H9 (cell line): ENCODE measurements around the gene ZBP1. TPM values are rescaled to one million over a fixed set of nuclear protein-coding genes. Genes with fewer than 3 reads are reported as not detected.

Source experiments
- DNase-seq: peaks from one replicate; pipeline ENCODE4 v3.0.0-alpha.2; 2017
- H2AFZ ChIP-seq: one replicate; pipeline ENCODE4 v1.6.1; 2013; ENCODE audit warnings: mild to moderate bottlenecking, low read length, control low read depth, moderate library complexity
- H2AK5ac ChIP-seq: 2 replicates; pipeline ENCODE4 v1.6.1; 2013; ENCODE audit warnings: low read length, control low read depth, mixed read lengths; ENCODE audit not compliant: insufficient read length
- H2BK120ac ChIP-seq: one replicate; pipeline ENCODE4 v1.6.1; 2013; ENCODE audit warnings: low read depth, mild to moderate bottlenecking, low read length, control low read depth, inconsistent platforms; ENCODE audit not compliant: poor library complexity, severe bottlenecking
- H2BK12ac ChIP-seq: 2 replicates; pipeline ENCODE4 v1.6.1; 2013; ENCODE audit warnings: low read length, control low read depth, mixed read lengths, low read depth; ENCODE audit not compliant: insufficient read length
- H2BK15ac ChIP-seq: 2 replicates; pipeline ENCODE4 v1.6.1; 2013; ENCODE audit warnings: low read depth, low read length, control low read depth
- H2BK20ac ChIP-seq: one replicate; pipeline ENCODE4 v1.6.1; 2013; ENCODE audit warnings: low read depth, mild to moderate bottlenecking, low read length, control low read depth, inconsistent platforms; ENCODE audit not compliant: poor library complexity, severe bottlenecking
- H2BK5ac ChIP-seq: 2 replicates; pipeline ENCODE4 v1.6.1; 2013; ENCODE audit warnings: low read length, control low read depth, mixed read lengths; ENCODE audit not compliant: insufficient read length
- H3K14ac ChIP-seq: 2 replicates; pipeline ENCODE4 v1.6.1; 2013; ENCODE audit warnings: low read length, control low read depth; ENCODE audit not compliant: insufficient read depth
- H3K18ac ChIP-seq: 2 replicates; pipeline ENCODE4 v1.6.1; 2013; ENCODE audit warnings: low read depth, mild to moderate bottlenecking, mixed read lengths, low read length, control low read depth; ENCODE audit not compliant: insufficient read length
- H3K23ac ChIP-seq: 2 replicates; pipeline ENCODE4 v1.6.1; 2013; ENCODE audit warnings: low read length, control low read depth, mixed read lengths, low read depth; ENCODE audit not compliant: insufficient read length
- H3K23me2 ChIP-seq: 2 replicates; pipeline ENCODE4 v1.6.1; 2013; ENCODE audit warnings: low read depth, mild to moderate bottlenecking, mixed read lengths, low read length, control low read depth; ENCODE audit not compliant: insufficient read length, poor library complexity, severe bottlenecking
- H3K27ac ChIP-seq: 2 replicates; pipeline ENCODE4 v1.5.1; 2013; ENCODE audit warnings: low read length, control low read depth, mixed read lengths, low read depth; ENCODE audit not compliant: insufficient read length
- H3K27me3 ChIP-seq: 2 replicates; pipeline ENCODE4 v1.6.1; 2013; ENCODE audit warnings: low read length, control low read depth, inconsistent platforms; ENCODE audit not compliant: insufficient read depth
- H3K4ac ChIP-seq: 2 replicates; pipeline ENCODE4 v1.6.1; 2013; ENCODE audit warnings: low read depth, mild to moderate bottlenecking, control low read depth, inconsistent platforms, low read length, moderate library complexity
- H3K4me1 ChIP-seq: 2 replicates; pipeline ENCODE4 v1.6.1; 2013; ENCODE audit warnings: low read length, control low read depth, inconsistent platforms; ENCODE audit not compliant: insufficient read depth
- H3K4me2 ChIP-seq: 2 replicates; pipeline ENCODE4 v1.6.1; 2013; ENCODE audit warnings: low read length, control low read depth, mixed read lengths; ENCODE audit not compliant: insufficient read length, insufficient read depth
- H3K56ac ChIP-seq: 2 replicates; pipeline ENCODE4 v1.6.1; 2013; ENCODE audit warnings: low read depth, mild to moderate bottlenecking, mixed read lengths, low read length, control low read depth; ENCODE audit not compliant: insufficient read length
- H3K79me1 ChIP-seq: 2 replicates; pipeline ENCODE4 v1.6.1; 2013; ENCODE audit warnings: low read depth, mild to moderate bottlenecking, moderate library complexity, low read length, control low read depth, inconsistent platforms; ENCODE audit not compliant: insufficient read depth, poor library complexity, severe bottlenecking
- H3K79me2 ChIP-seq: 2 replicates; pipeline ENCODE4 v1.6.1; 2013; ENCODE audit warnings: low read length, control low read depth, inconsistent platforms; ENCODE audit not compliant: insufficient read depth
- H3K9ac ChIP-seq: 2 replicates; pipeline ENCODE4 v1.6.1; 2013; ENCODE audit warnings: low read length, control low read depth, mixed read lengths; ENCODE audit not compliant: insufficient read length; ENCODE audit errors: extremely low read depth
- H3K9me3 ChIP-seq: one replicate; pipeline ENCODE4 v1.6.1; 2013; ENCODE audit warnings: low read depth, low read length, inconsistent platforms; ENCODE audit not compliant: control insufficient read depth
- H3T11ph ChIP-seq: one replicate; pipeline ENCODE4 v1.6.1; 2013; ENCODE audit warnings: mild to moderate bottlenecking, low read length, control low read depth, inconsistent platforms
- H4K20me1 ChIP-seq: one replicate; pipeline ENCODE4 v1.6.1; 2013; ENCODE audit not compliant: control insufficient read depth, insufficient read length, insufficient read depth
- H4K5ac ChIP-seq: 2 replicates; pipeline ENCODE4 v1.6.1; 2013; ENCODE audit warnings: low read depth, mild to moderate bottlenecking, mixed read lengths, low read length, control low read depth; ENCODE audit not compliant: insufficient read length
- H4K8ac ChIP-seq: replicated peaks from 2 replicates; pipeline ENCODE4 v1.6.1; 2013; ENCODE audit warnings: low read length, control low read depth, mixed read lengths, low read depth; ENCODE audit not compliant: insufficient read length
- H4K91ac ChIP-seq: 2 replicates; pipeline ENCODE4 v1.6.1; 2013; ENCODE audit warnings: low read depth, mild to moderate bottlenecking, moderate library complexity, mixed read lengths, low read length, control low read depth; ENCODE audit not compliant: insufficient read length
- H3K27ac Mint-ChIP-seq, 3 experiments: 2 replicates in 2 of 3; 3 replicates in 1 of 3; pipeline ENCODE4 v1.8.0; 2020 to 2021; ENCODE audit warnings: mixed read lengths in 3 of 3, mild to moderate bottlenecking in 1 of 3, moderate library complexity in 1 of 3
- H3K27me3 Mint-ChIP-seq: 2 replicates; pipeline ENCODE4 v1.8.0; 2021; ENCODE audit warnings: low read depth, mild to moderate bottlenecking, moderate library complexity, mixed read lengths
- H3K36me3 Mint-ChIP-seq, 3 experiments: 2 replicates in 2 of 3; 3 replicates in 1 of 3; pipeline ENCODE4 v1.8.0; 2020 to 2021; ENCODE audit warnings: low read depth in 3 of 3, mixed read lengths in 3 of 3; ENCODE audit not compliant: insufficient read depth in 1 of 3
- H3K4me1 Mint-ChIP-seq, 2 experiments: 2 replicates each; pipeline ENCODE4 v1.8.0; 2020; ENCODE audit warnings: mixed read lengths in 2 of 2
- H3K4me3 Mint-ChIP-seq, 2 experiments: 2 replicates in 1 of 2; 3 replicates in 1 of 2; pipeline ENCODE4 v1.8.0; 2020 to 2021; ENCODE audit warnings: mild to moderate bottlenecking in 2 of 2, mixed read lengths in 2 of 2, moderate library complexity in 1 of 2
- H3K9me3 Mint-ChIP-seq, 2 experiments: 2 replicates in 1 of 2; 3 replicates in 1 of 2; pipeline ENCODE4 v1.8.0; 2020; ENCODE audit warnings: mild to moderate bottlenecking in 2 of 2, mixed read lengths in 2 of 2, moderate library complexity in 1 of 2
- WGBS: extraction: QIAGEN DNeasy Blood & Tissue Kit; methylation state at CpG from one replicate; pipeline ENCODE4 v1.1.7; 2013; ENCODE audit warnings: missing lambda C conversion rate, low lambda C conversion rate, mixed read lengths; ENCODE audit not compliant: insufficient read length; ENCODE audit errors: extremely low coverage; 5-methylcytosine and 5-hydroxymethylcytosine counted together
- total RNA-seq: library from RNA; stranded (reverse); gene quantifications from 2 replicates; pipeline ENCODE4 v1.2.1, GENCODE V29; 2021
- TF ChIP-seq, protein P1 (sequence below): fragments of 200-600 bp; sonication (generic); conservative IDR thresholded peaks from 3 replicates; pipeline ENCODE4 v1.8.0; 2021; ENCODE audit warnings: antibody characterized with exemption, mild to moderate bottlenecking

Gene ZBP1
- total RNA-seq, 1 experiment from 2014 or later, result not detected

GRCh38 chr20:57587278-57587988, 32.8 kb downstream of the ZBP1 start:
- H3K36me3 Mint-ChIP-seq, result no peaks in the 10 kb centered on the region
- H3K4me1 Mint-ChIP-seq, result peaks cover 7 to 31% of the 10 kb centered on the region in 2 experiments
- H4K91ac ChIP-seq, result no peak overlapping the region

More at GRCh38 chr20:57587278-57587988, 32.8 kb downstream of the ZBP1 start:
- H3K27ac ChIP-seq, result no peak overlapping the region
- H2AFZ ChIP-seq, result no peak overlapping the region
- TF ChIP-seq, protein P1, sequence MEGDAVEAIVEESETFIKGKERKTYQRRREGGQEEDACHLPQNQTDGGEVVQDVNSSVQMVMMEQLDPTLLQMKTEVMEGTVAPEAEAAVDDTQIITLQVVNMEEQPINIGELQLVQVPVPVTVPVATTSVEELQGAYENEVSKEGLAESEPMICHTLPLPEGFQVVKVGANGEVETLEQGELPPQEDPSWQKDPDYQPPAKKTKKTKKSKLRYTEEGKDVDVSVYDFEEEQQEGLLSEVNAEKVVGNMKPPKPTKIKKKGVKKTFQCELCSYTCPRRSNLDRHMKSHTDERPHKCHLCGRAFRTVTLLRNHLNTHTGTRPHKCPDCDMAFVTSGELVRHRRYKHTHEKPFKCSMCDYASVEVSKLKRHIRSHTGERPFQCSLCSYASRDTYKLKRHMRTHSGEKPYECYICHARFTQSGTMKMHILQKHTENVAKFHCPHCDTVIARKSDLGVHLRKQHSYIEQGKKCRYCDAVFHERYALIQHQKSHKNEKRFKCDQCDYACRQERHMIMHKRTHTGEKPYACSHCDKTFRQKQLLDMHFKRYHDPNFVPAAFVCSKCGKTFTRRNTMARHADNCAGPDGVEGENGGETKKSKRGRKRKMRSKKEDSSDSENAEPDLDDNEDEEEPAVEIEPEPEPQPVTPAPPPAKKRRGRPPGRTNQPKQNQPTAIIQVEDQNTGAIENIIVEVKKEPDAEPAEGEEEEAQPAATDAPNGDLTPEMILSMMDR, result no peak
- H3K4me1 ChIP-seq, result no peaks in the 10 kb centered on the region
- no peaks in the 10 kb centered on the region for H4K20me1 ChIP-seq
- H4K5ac ChIP-seq, result no peak overlapping the region
- H3K27ac Mint-ChIP-seq, result no peak overlapping the region; a peak in 1 of 7 replicates
- no peak overlapping the region for H3K4ac ChIP-seq
- no CpG with 5 or more reads among the region's 4 CpGs for WGBS
- no peak overlapping the region for H3K56ac ChIP-seq
- H2AK5ac ChIP-seq, result no peak overlapping the region
- H2BK5ac ChIP-seq, result no peak overlapping the region
- no peak overlapping the region for H3T11ph ChIP-seq
- H2BK120ac ChIP-seq, result no peak overlapping the region
- no peak overlapping the region for H4K8ac ChIP-seq
- no peaks in the 10 kb centered on the region for H3K27me3 ChIP-seq
- H3K27me3 Mint-ChIP-seq, result peaks cover 7% of the 10 kb centered on the region
- H3K4me2 ChIP-seq, result no peak overlapping the region
- H3K79me2 ChIP-seq, result no peaks in the 10 kb centered on the region
- H3K23me2 ChIP-seq, result no peaks in the 10 kb centered on the region
- no peaks in the 10 kb centered on the region for H3K79me1 ChIP-seq
- no peaks in the 10 kb centered on the region for H3K9me3 ChIP-seq
- H2BK12ac ChIP-seq, result no peak overlapping the region
- no peak overlapping the region for H2BK20ac ChIP-seq
- H3K9me3 Mint-ChIP-seq, result peaks cover 0 to 9% of the 10 kb centered on the region in 2 experiments; a peak in 3 of 5 replicates
- no peak overlapping the region for H3K14ac ChIP-seq
- no peak overlapping the region for H2BK15ac ChIP-seq
- no peak overlapping the region for H3K9ac ChIP-seq
- no peak overlapping the region for H3K18ac ChIP-seq
- no peak overlapping the region for H3K4me3 Mint-ChIP-seq
- no peak overlapping the region for H3K23ac ChIP-seq
- DNase-seq, result no peak
